ENCODE measurements around the gene PLEK.
A peak's percentile ranks its signal among the peaks of the same experiment; 100 is the strongest.
"Not testable (repeated sequence)": the region's sequence is repeated elsewhere in the genome, so short reads cannot be mapped to it uniquely, and the experiment has no call there.

The PLEK gene

DNA sequence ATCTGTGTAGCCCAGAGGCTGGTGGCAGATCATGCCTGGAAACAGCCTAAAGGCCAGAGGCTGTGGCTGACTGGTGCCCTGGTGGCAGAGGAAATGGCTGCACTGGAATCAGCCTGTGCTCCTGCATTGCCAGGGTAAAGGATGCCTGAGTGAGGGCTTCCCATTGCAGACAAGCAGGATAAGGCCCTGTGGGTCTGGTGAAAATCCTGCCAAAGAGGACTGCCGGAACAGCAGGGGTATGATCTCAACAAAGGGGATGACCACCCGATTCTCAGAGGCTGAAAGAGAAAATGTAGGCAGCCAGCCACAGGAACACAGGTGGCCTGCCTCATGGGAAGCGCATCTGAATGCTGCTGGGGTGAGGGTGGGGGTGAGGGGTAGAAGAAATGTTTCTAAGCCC lies 53.8 kb downstream of the PLEK start:
- DNase-seq: no peak

GRCh38 chr2:68420254-68420910 lies 55.3 kb downstream of the PLEK start:
- no peak for DNase-seq

DNA sequence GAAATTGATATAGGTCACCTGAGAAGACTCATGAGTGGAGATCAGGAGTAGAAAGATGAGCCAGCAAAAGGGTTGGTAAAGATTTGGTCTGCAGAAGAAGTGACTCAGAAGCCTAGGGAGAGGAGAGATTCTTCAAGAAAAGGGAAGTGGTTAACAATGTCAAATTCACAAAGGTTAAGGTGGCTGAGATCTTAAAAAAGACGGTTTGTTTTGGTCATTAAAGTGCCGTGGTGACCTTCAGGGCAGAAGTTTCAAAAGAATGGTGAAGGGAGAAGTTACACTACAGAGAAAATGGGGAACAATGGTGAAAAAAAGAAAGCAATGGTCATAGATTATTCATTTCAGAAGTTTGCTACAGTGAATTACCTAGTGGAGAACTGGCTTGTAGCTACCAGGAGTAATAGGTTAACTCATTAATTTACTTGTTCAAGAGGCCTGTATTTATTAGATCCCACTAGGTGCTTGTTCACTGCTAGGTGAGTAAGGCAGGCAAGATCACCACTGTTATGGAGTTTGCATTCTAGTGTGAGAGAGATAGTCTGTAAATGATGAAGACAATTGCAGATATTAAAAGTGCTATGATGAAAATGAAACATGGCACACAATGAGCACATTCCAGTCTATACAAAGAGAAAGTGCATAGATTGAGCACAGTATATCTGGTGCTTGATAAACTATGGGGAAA lies 59.0 kb downstream of the PLEK start:
- DNase-seq: no peak

- no peak for DNase-seq
Observed at GRCh38 chr2:68425503-68425902, 60.4 kb downstream of the PLEK start.

DNA sequence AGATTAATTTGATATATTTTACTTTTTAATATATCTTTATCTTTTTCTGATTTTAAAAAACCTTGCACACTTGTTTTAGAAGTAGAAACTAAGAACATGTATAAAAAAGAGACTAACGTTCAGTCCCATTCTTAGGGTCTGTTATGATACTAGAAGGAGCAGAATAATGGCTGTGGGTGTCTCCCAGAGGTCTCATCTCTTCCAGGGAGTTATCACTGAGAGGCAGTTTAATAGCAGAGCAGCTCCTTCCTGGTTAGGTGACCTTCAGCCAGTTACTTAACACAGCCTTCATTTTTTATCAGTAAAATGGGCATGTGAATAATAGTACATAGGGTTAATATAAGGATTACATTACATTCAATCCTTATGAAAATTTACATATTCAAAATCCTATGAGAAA lies 61.4 kb downstream of the PLEK start:
- no peak for DNase-seq

DNA sequence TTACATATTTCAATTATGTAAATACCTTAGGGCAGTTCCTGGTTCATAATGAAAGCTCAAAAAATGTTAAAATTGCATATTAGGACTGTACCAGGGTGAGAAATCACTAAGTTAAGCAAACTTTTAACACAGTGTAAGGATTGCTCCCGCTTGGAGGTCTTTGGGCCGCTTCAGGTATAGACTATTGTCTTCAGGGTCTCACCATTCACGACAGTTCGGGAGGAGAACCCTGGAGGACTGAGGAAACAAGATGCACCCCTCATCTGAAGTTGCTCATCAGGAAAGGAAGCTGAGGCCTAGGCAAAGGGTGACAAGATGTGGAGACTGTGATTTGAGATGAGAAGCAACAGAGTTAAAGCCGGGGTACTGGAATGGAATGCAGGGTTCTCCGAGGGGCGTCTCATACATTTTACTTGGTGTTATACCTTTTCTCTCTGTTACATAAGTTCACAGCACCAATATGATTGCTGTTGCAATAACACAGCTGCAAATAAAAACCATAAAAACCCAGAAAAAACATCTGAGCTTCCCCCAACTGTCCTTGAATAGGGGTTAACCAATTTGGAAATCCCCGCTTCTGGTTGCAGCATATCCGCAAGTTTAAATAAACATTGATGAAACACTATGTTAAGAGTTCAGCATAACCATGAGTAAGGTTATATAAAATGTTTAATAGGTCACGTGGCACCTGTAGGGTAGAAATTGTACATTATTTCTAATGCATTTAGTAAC lies 61.9 kb downstream of the PLEK start:
- no peak for DNase-seq

DNA sequence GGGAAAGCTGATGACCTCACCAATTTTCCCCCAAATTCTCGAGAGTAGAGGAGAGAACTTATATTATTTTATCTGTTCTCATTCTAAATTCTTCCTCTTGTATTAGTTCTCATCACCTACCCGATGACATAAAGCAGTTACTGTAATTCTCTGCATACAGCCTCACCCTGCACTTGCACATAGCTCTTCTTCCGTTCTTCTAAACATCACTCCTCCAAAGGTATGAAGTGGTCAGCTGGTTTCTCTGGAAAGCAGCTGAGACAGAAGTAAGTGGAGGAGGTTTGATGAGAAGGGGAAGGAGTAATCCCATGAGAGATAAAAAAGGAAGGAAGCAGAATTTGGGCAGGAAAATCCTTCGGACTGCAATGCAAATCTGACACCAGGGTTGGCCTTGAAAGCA lies 63.0 kb downstream of the PLEK start:
- DNase-seq: no peak

DNA sequence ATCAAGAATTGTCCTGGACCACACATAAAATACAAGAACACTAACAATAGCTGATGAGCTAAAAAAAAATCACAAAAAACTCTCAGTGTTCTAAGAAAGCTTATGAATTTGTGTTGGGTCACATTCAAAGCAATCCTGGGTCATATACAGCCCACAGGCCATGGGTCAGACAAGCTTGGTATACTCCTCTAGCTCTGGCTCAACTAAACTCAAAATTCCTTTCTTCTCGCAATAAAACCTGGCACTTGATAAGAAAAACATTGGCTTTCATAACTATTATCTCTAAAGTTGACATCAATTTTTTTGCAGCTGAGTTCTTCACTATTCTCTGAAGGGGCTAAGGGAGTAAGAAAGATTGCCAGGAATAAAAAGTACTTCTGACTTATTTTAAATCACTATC lies 63.7 kb downstream of the PLEK start:
- DNase-seq: no peak

- DNase-seq: no peak
Observed at GRCh38 chr2:68429311-68429826, 64.3 kb downstream of the PLEK start.

DNA sequence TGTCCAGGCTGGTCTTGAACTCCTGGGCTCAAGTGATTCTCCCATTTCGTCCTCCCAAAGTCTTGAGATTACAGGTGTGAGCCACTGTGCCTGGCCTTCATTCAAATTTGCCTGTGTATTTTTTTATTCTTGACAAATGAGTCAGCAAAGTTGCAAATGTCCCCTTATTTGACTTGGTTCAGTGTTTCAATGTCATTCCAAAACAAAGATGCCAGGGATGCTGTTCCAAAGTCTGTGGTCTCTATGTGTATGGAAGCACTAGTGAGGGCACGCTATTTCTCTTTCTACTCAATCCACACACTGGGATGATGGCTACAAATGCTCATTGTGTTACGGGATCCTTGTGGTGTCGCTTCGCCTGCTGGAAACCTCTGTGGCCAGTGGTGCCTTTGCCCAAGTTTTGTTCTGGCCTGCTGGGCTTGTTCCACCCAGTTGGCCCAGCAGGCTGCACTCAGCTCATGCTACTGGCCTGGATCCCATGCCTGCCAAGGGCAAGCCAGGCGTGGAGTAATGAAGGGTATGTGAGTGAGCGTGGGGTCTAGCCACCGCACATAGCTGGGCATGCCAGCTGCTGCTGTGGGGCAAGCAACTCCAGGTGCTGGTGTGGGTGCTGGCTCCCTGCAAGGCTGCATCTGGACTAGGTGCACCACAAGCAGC lies 66.4 kb downstream of the PLEK start:
- no peak for DNase-seq

GRCh38 chr2:68432696-68433658 lies 67.9 kb downstream of the PLEK start:
- DNase-seq: no peak

- DNase-seq: no peak
Observed at GRCh38 chr2:68434981-68435380, 69.9 kb downstream of the PLEK start.

GRCh38 chr2:68435615-68436014 lies 70.5 kb downstream of the PLEK start:
- DNase-seq: no peak

DNA sequence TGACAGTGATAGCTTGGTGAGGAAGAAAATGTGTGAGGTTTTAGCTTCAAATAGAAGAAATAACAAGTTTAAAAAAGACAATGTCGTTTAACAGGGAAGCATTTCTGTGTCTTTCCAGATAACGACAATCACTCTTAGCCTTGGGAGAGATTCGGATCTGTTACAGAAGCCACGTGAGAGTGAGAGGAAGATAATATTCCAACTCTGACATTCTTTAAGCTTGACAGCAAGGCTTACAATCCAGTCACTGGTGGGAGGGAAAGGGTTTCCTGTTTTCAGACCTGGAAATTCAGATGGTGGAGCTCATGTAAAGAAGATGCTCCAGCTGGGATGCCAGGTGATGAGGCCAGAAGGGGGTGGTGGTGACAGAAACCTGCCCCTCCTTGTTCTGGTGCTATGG lies 71.2 kb downstream of the PLEK start:
- DNase-seq: no peak

- no peak for DNase-seq
Observed at GRCh38 chr2:68438455-68439303, 73.6 kb downstream of the PLEK start.

- DNase-seq: peak; percentile 83 to 84
Observed at GRCh38 chr2:68441179-68441993, 76.3 kb downstream of the PLEK start.

- no peak for DNase-seq
Observed at GRCh38 chr2:68441994-68442322, 76.9 kb downstream of the PLEK start.

GRCh38 chr2:68446425-68446824 lies 81.3 kb downstream of the PLEK start:
- not testable (repeated sequence) for DNase-seq

Measured in activated CD4-positive, alpha-beta T cell treated with anti-CD3 and anti-CD28 coated beads for 4 hours (primary cell).